ES-I3 (cell line): ENCODE data around the gene ZNF774.
"Not testable (repeated sequence)": the region's sequence is repeated elsewhere in the genome, so short reads cannot be mapped to it uniquely, and the experiment has no call there.

Source experiments
- H3K36me3 ChIP-seq: 2 replicates; pipeline ENCODE4 v1.6.1; 2013; ENCODE audit warnings: mild to moderate bottlenecking, low read length, control low read depth, moderate library complexity; ENCODE audit not compliant: insufficient read depth
- H3K4me1 ChIP-seq: 2 replicates; pipeline ENCODE4 v1.6.1; 2013; ENCODE audit warnings: mild to moderate bottlenecking, control low read depth, low read length; ENCODE audit not compliant: insufficient read depth
- H3K9ac ChIP-seq: 2 replicates; pipeline ENCODE4 v1.6.1; 2013; ENCODE audit warnings: low read depth, mild to moderate bottlenecking, low read length, moderate library complexity
- H3K9me3 ChIP-seq: 2 replicates; pipeline ENCODE4 v1.6.1; 2013; ENCODE audit warnings: mild to moderate bottlenecking, low read length, moderate library complexity; ENCODE audit not compliant: control insufficient read depth, insufficient read depth

Gene ZNF774

DNA sequence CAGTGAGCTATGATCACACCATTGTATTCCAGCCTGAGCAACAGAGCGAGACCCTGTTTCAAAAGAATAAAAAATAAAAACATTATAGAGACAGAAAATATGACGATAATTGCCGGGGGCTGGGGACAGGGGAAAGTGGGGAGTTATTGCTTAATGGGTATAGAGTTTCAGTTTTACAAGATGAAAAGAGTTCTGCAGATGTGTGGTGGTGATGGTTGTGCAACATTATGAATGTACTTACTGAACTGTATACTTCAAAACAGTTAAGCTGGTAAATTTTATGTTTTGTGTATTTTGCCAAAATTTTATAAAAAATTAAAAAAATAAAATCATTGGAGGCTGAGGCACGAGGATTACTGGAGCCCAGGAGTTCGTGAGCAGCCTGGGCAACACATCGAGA lies 24.8 kb upstream of the ZNF774 start:
- no peaks in the 10 kb centered on the region for H3K36me3 ChIP-seq
- no peaks in the 10 kb centered on the region for H3K9me3 ChIP-seq
- no peaks in the 10 kb centered on the region for H3K4me1 ChIP-seq
- H3K9ac ChIP-seq = no peak overlapping the region

DNA sequence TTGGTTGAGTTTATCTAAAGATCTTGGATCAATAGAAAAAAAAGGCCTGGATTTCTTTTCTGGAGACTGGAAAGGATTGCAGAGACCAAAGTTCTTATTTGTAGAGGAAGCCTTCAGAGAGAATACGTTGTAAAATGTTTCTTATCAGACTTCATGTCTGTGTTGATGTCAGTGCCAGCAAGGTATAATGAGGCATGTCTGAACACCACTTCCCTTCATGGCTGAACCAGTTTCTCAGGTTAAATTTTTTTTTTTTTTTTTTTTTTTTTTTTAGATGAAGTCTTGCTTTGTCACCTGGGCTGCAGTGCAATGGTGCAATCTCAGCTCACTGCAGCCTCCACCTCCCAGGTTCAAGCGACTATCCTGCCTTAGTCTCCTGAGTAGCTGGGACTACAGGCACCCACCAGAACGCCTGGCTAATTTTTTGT lies 17.8 kb upstream of the ZNF774 start:
- Histone ChIP-seq H3K9me3 (no peaks in the 10 kb centered on the region), H3K36me3 (no peaks in the 10 kb centered on the region), H3K9ac (no peak overlapping the region), H3K4me1 (0 out of 2 replicates have a peak, but pooled peaks cover 5% of the 10 kb centered on the region)

DNA sequence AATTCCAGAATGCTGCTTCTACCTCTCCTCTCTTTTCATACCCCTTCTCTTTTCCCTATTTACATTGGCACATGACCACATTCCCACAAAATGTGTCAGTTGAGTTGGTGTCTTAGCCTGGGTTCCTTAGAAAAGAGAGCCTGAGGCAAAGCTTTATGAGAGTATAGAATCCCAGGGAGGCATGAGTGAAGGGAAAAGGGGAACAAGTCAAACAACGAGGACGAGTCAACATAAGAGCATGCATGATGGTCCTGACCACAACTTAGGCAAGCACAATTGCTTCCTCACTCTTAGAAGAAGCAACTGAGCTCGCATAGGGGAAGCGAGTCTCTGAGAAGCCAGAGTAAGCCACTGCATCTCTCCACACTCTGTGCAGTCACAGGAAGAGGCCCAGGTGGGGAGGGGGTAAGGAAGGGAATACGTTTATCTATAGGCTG lies 15.4 kb upstream of the ZNF774 start:
- no peak overlapping the region for H3K9ac ChIP-seq
- 0 out of 2 replicates have a peak, but pooled peaks cover 5% of the 10 kb centered on the region for H3K4me1 ChIP-seq
- no peaks in the 10 kb centered on the region for H3K9me3 ChIP-seq
- H3K36me3 ChIP-seq = no peaks in the 10 kb centered on the region

DNA sequence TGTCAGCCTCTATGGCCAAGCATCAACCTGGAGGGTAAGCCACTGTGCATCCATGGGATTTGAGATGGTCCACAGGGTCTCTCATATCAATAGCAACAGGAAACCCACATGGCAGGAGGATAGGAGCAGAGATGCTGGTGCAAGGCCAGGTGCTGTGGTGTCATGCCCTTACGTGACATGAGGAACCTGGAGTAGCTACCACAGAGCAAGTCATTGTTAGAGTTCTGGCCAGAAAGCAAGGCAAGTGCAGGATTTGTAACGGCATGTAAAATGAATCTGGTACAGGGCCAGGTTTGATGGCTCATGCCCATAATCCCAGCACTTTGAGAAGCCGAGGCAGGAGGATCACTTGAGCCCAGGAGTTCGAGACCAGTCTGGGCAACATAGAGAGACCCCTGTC lies 14.8 kb upstream of the ZNF774 start:
- H3K9me3 ChIP-seq = no peaks in the 10 kb centered on the region
- H3K9ac ChIP-seq = no peak overlapping the region
- no peaks in the 10 kb centered on the region for H3K36me3 ChIP-seq
- H3K4me1 ChIP-seq = 0 out of 2 replicates have a peak, but pooled peaks cover 5% of the 10 kb centered on the region

DNA sequence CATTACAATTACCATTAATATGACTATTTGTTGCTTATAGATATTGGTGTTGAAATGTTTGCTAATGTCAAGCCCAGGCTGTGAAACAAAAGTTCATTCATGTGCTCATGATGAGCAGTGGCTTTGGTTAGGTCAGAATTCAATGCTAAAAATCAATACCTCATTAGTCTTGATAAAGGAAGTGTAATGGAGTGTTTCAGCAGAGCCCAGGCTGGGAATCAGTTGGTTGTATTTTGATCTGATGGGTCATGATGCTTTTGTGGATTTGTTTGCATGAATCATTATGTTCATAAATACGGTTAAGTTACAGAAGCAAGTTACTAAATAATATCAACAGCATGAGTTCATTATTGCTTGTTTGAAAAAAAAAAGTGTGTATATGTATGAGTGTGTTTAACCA lies 13.6 kb upstream of the ZNF774 start:
- Histone ChIP-seq H3K9ac (no peak overlapping the region), H3K4me1 (0 out of 2 replicates have a peak, but pooled peaks cover 5% of the 10 kb centered on the region), H3K9me3 (no peaks in the 10 kb centered on the region), H3K36me3 (no peaks in the 10 kb centered on the region)

DNA sequence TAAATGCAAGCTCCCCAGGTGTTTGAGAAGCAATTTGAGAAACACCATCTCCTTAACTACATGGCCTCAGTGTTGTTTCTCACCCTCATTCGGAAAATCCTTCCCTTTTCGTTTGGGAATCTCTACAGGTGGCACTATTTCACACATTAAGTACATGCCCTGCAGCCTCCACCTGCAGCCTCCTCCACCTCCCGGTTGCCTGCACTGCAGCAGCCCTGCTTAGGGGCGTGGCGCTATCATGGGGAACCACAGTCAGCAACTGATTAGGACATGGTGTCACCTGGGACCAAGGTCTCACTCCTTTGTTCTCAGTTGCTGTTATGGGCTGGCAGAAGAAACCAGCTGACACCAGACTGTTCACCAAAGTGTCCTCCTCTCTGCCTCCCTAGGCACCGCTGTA lies 11.7 kb upstream of the ZNF774 start:
- Histone ChIP-seq H3K9me3 (no peaks in the 10 kb centered on the region), H3K4me1 (0 out of 2 replicates have a peak, but pooled peaks cover 5% of the 10 kb centered on the region), H3K36me3 (no peaks in the 10 kb centered on the region), H3K9ac (no peak overlapping the region)

DNA sequence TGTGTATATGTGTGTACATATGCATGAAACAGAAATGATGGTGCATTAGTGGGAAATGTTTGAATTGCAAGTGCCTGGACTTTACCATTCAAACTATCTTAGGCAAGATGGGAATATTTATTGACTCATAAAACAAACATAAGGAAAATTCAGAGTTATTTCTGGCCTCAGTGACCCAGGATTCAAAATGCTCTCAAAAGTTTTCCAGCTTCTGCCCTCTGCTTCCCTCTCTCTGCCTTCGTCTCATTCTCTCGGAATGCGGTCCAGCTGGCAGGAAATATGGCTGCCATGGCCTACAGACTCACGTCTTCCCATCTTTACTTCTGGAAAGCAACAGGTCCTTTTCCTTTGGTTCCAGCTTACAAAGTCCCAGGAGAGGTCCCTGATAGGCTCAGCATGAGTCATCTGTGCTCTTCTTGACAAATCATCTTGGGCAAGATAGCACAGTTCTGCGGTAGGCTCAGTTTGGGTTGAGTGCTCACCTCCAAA lies 8.7 kb upstream of the ZNF774 start:
- Histone ChIP-seq H3K4me1 (no peaks in the 10 kb centered on the region), H3K36me3 (no peaks in the 10 kb centered on the region), H3K9me3 (no peaks in the 10 kb centered on the region), H3K9ac (no peak overlapping the region)

DNA sequence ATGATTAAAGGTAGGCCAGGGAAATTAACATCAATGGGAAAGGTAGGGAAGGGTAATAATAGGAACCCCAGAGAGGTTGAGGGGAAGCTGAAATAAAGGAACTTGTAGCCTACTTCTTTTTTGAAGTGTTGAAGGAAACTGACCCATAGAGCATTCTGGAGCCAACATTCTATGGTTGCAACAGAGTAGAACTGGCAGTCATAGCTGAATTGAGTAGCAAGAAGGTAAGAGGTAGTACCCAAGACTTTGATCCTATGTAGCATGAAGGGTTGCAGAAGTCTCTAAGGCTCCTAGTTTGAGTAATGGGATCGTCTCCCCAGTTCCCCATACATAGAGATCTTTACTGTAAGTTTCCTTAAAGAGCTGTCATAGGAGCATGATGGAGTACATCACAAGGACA lies 7.4 kb upstream of the ZNF774 start:
- no peaks in the 10 kb centered on the region for H3K9me3 ChIP-seq
- H3K36me3 ChIP-seq = no peaks in the 10 kb centered on the region
- H3K9ac ChIP-seq = no peak overlapping the region
- H3K4me1 ChIP-seq = no peaks in the 10 kb centered on the region

DNA sequence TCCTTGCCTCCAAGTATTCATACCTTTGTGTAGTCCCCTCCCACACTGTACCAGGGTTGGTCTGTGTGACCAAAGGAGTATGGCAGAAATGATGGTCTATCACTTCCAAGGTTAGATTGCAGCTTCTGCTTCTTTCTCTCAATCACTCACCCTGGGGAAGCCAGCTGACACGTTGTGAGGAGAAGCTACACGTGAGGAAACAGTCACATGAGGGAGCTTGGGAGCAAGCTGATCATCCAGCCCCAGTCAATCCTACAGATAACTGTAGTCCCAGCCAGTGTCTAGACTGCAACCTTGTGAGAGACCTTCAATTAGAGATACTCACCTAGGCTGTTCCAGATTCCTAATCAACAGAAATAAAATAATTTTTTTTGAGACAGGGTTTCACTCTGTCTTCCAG lies 6.2 kb upstream of the ZNF774 start:
- no peak overlapping the region for H3K9ac ChIP-seq
- no peaks in the 10 kb centered on the region for H3K36me3 ChIP-seq
- no peaks in the 10 kb centered on the region for H3K4me1 ChIP-seq
- no peaks in the 10 kb centered on the region for H3K9me3 ChIP-seq

DNA sequence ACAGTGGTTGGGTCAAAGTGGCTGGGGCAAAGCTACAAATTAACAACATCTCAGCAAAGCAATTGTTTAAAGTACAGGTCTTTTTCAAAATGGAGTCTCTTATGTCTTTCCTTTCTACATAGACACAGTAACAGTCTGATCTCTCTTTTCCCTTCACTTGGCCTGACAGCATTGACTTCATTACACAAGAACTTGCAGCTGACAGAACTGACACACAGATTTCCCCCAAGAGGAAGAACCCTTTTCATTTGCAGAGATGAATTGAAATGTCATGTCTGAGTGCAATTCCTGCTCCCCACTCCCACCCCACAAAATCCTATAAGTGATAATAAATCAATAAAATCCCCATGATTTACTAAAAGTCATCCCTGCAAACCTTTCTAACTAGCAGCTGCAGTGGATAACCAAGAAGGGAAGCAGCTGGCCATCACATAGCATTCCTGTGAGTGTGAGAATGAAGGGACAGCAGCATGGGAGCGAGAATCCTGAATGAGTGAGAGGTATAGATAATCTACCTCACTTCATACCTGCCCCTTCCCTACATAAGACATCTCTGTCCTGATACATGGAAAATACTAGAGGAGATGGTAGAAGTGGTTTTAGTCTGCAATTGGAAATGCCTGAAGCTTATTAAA lies 4.5 kb upstream of the ZNF774 start:
- H3K36me3 ChIP-seq, H3K9me3 ChIP-seq, H3K9ac ChIP-seq, H3K4me1 ChIP-seq: not testable (repeated sequence)

DNA sequence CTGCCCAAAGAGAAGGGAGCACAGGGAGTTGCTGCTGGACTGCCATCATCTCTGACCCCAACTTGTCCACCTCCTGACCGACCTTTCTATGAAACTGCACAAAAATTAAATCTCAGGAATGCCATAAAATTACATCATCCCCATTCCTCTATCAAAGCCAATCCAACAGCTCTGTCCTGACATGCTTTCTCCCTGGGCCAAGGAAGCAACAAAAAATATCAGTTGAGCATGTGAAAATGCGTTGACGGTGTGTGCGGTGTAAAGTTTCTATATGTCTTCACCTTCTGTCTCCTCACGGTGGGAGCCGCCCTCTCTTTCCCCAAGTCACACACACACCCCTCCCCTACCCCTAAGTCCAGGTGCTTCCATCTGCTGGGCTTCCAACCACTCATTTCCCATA lies 3.6 kb upstream of the ZNF774 start:
- no peak overlapping the region for H3K9ac ChIP-seq
- no peaks in the 10 kb centered on the region for H3K4me1 ChIP-seq
- no peaks in the 10 kb centered on the region for H3K9me3 ChIP-seq
- H3K36me3 ChIP-seq = no peaks in the 10 kb centered on the region

DNA sequence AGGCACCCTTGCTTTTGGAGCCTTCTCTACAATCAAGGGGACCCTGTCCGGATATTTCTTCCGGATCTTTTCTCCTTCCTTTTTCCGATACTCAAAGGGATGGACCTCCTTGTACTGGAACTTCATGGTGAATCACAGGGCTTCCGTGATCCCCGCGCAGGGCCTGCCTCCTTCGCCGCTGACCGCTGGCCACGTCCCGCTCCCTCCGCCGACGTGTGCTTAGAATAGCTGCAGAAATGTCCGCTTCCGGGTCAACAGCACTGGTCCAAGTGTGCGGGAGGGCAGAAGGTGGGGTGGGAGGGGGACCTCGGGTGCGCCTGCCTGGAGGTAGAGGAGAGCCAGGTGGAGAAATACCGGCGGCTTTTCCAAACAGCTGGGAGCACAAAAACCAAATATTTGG lies 3.0 kb upstream of the ZNF774 start:
- H3K4me1 ChIP-seq = no peaks in the 10 kb centered on the region
- H3K36me3 ChIP-seq = no peaks in the 10 kb centered on the region
- no peak overlapping the region for H3K9ac ChIP-seq
- H3K9me3 ChIP-seq = no peaks in the 10 kb centered on the region

DNA sequence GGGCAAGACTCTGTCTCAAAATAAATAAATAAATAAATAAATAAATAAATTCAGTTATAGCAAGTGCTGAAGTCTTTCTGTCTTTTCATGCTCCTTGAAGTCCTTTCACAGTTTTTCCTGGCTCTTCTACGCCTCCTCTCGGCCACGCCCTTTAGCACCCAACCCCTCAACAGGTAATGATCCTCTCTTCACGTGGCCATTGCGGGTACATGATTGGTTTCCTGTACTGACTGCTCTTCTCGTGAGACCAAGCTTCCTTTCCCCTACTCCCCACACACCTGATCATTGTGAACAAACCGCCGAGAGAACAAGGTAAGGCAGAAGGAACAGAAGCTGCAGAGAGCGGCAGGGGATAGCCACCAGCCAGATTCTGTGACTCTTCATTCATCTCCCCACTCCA lies 2.3 kb upstream of the ZNF774 start:
- Histone ChIP-seq H3K9me3 (no peaks in the 10 kb centered on the region), H3K9ac (no peak overlapping the region), H3K4me1 (no peaks in the 10 kb centered on the region), H3K36me3 (no peaks in the 10 kb centered on the region)

DNA sequence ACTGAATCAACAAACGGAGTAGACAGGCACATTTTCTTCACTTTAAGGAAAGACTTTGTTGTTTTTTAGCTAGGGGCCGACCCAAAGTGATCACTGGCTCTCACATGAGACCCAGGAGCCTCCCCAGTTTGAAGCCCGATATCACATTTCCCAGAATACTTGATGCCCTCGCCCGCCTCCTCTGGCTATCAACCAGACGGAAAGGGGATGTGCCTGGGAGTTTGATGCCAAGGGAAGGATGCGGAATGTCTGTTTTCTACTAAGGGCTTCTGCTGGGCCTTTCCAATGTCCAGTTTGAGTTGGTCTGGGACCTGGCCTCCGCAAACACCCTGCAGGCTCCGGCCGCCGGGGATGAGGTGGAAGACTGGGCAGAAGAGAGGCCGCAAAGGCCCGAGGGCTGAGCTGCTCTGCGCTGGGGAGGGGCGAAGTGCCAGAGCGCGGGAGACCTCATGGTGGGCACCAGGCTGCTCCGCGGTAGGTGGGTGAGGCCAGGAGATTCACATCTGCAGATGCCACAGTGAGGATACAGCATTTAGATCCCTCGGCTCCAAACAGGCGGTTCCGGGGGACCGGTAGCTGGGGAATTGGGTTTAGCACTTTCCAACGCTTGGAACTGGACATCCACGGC lies 491 bp upstream of the ZNF774 start:
- H3K4me1 ChIP-seq = no peaks in the 10 kb centered on the region
- H3K9me3 ChIP-seq = no peaks in the 10 kb centered on the region
- H3K36me3 ChIP-seq = no peaks in the 10 kb centered on the region
- H3K9ac ChIP-seq = peak overlapping the region; percentile 73; the same call in 1 of the 2 replicates

DNA sequence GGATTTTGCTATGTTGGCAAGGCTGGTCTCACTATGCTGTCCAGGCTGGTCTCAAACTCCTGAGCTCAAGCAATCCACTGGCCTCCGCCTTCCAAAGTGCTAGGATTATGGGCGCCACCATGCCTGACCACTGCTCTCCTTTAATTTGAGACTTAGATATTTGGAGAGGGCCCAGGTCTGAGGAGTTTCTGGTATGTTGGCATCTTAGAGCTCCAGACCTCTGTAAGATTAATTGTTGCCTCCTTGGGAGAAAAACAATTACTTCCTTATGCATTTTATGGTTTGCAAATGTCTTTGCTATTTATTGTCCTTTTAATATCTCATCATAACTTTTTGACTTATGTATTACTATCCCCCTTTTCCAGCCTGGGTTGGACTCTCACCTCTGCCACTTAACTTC lies 2.9 kb downstream of the ZNF774 start:
- no peaks in the 10 kb centered on the region for H3K4me1 ChIP-seq
- no peak overlapping the region for H3K9ac ChIP-seq
- H3K9me3 ChIP-seq = no peaks in the 10 kb centered on the region
- no peaks in the 10 kb centered on the region for H3K36me3 ChIP-seq
